NT2/D1 (cell line): ENCODE results near the gene FBXL17.

Experiments
- DNase-seq: peaks from one replicate; pipeline ENCODE4 v3.0.0-alpha.2; 2011; ENCODE audit warnings: low read depth, low spot score
- H3K27me3 ChIP-seq: 2 replicates; pipeline ENCODE4 v1.6.0; 2011; ENCODE audit warnings: mild to moderate bottlenecking; ENCODE audit not compliant: insufficient read length, insufficient read depth
- H3K36me3 ChIP-seq: 2 replicates; pipeline ENCODE4 v1.6.1; 2011; ENCODE audit warnings: mild to moderate bottlenecking, low read length, mixed read lengths; ENCODE audit not compliant: insufficient read depth, insufficient read length
- H3K4me1 ChIP-seq: 2 replicates; pipeline ENCODE4 v1.5.1; 2011; ENCODE audit not compliant: insufficient read depth, insufficient read length
- H3K4me3 ChIP-seq: 2 replicates; pipeline ENCODE4 v1.5.1; 2011; ENCODE audit warnings: low read depth; ENCODE audit not compliant: insufficient read length
- H3K9ac ChIP-seq: 2 replicates; pipeline ENCODE4 v1.6.0; 2011; ENCODE audit warnings: low read depth; ENCODE audit not compliant: insufficient read length
- H3K9me3 ChIP-seq: 2 replicates; pipeline ENCODE4 v1.5.1; 2011; ENCODE audit warnings: mild to moderate bottlenecking, low read length; ENCODE audit not compliant: insufficient read depth
- SUZ12 ChIP-seq: IDR thresholded peaks from 2 replicates; pipeline ENCODE4 v1.6.1; 2011; ENCODE audit not compliant: insufficient read length, insufficient read depth; ENCODE audit errors: extremely low read depth
- YY1 ChIP-seq: IDR thresholded peaks from 2 replicates; pipeline ENCODE4 v1.6.1; 2011; ENCODE audit not compliant: insufficient read length, insufficient read depth
- ZNF274 ChIP-seq: IDR thresholded peaks from 2 replicates; pipeline ENCODE4 v1.6.1; 2011; ENCODE audit warnings: mild to moderate bottlenecking, low read depth, low read length

FBXL17 gene

DNA sequence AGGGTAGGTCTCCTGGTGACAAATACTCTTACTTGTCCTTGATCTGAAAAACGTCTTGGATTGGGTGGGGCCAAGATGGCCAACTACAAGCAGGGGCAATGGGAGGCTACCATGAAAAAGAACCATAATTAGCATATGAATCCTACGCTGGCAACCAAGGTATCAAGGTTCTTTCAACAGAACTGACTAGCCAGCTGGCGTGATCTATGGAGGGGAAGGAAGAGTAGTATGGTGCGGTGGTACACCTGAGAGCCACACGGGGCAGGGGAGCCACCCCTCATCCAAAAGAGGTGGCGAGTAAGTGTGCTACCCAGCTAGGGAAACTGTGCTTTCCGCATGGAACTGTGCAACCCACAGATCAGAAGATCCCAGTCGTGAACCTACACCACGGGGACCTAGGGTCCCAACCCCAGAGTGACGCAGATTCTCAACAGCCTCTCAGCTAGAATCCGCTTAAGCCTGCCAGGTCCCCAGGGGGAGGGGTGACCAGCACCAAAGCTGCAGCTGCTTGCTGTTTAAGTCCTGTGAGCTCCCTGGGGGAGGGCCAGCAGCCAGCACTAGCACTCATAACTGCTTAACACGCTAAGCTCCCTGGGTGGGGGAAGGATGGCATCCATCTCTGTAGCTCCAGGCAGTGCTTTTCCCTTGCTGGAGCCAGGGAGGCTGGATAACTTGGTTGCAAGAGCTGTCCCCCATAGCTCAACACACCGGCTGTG, 334.8 kb downstream of the FBXL17 start:
- DNase-seq = no peak
- TF ChIP-seq SUZ12 (no peak), ZNF274 (no peak), YY1 (no peak)

DNA sequence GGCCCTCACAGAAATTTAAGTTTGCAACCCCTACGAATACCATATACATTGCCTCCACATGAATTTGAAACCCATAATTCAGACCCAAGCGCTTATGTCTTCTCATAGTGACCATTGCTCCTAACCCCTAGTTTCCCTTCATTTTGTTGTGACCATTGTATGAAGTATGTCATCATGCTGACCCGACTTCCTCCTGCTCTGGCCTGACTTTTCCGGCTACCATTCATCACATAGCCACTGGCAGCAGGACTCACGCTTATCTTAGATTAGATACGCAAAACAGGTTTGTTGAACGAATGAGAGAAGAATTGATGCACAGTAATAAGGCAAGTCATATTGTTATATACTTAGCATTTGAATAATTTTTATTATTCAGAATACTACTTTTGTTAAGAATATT, 345.4 kb downstream of the FBXL17 start:
- TF ChIP-seq ZNF274 (no peak), SUZ12 (no peak), YY1 (no peak)
- no peak for DNase-seq
- H3K9ac ChIP-seq = no peak overlapping the region
- H3K27me3 ChIP-seq = no peaks in the 10 kb centered on the region
- H3K4me1 ChIP-seq = no peaks in the 10 kb centered on the region
- no peaks in the 10 kb centered on the region for H3K9me3 ChIP-seq
- no peaks in the 10 kb centered on the region for H3K36me3 ChIP-seq
- H3K4me3 ChIP-seq = no peak overlapping the region

More for the DNA sequence above, 334.8 kb downstream of the FBXL17 start:
- Histone ChIP-seq H3K4me1 (no peaks in the 10 kb centered on the region), H3K9me3 (no peaks in the 10 kb centered on the region), H3K27me3 (no peaks in the 10 kb centered on the region), H3K9ac (no peak overlapping the region), H3K4me3 (no peak overlapping the region), H3K36me3 (no peaks in the 10 kb centered on the region)

DNA sequence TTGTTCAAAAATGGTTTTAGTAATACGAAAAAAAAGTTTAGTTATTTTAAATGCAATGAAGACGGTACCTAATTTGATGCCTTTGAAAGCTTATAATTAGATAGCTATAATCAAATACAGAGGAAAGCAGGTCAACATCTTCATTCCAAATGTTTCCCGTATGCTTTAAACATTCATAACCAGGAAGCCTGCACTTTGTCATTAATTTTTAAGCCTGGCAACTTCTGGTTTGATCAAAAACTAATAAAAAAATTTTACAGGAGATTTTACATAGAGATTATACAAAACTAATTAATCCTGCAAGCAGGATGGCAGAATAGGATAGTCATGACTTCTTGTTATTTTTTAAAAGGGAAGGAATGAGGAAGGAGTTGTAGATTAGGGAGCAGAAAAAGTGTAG, 353.0 kb downstream of the FBXL17 start:
- Histone ChIP-seq H3K4me3 (no peak overlapping the region), H3K27me3 (no peaks in the 10 kb centered on the region), H3K9me3 (no peaks in the 10 kb centered on the region), H3K36me3 (no peaks in the 10 kb centered on the region), H3K4me1 (no peaks in the 10 kb centered on the region), H3K9ac (no peak overlapping the region)
- no peak for TF ChIP-seq ZNF274
- TF ChIP-seq YY1 = no peak
- TF ChIP-seq SUZ12 = no peak
- DNase-seq = no peak

DNA sequence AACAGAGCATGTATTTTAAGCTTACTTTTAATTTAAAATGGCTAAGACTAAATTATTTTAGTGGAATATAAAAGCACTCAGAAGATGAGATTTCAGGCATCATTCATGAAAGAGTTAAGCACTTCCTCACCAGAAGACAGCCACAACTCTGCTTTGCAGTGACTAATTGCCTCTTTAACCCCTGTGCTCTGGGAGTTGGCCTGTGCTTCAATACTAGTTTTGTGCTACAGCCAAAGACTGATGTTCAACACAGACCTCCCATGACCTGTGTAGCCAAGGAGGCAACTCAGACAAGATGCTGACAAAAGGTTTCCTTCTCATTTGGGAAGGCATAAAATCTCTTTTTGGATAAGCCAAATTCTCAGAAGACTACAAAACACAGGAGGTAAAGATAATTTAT, 353.5 kb downstream of the FBXL17 start:
- H3K4me1 ChIP-seq = no peaks in the 10 kb centered on the region
- no peak for DNase-seq
- no peak for TF ChIP-seq YY1
- no peak for TF ChIP-seq SUZ12
- TF ChIP-seq ZNF274 = no peak
- H3K36me3 ChIP-seq = no peaks in the 10 kb centered on the region
- no peaks in the 10 kb centered on the region for H3K27me3 ChIP-seq
- no peak overlapping the region for H3K9ac ChIP-seq
- H3K9me3 ChIP-seq = no peaks in the 10 kb centered on the region
- H3K4me3 ChIP-seq = no peak overlapping the region

DNA sequence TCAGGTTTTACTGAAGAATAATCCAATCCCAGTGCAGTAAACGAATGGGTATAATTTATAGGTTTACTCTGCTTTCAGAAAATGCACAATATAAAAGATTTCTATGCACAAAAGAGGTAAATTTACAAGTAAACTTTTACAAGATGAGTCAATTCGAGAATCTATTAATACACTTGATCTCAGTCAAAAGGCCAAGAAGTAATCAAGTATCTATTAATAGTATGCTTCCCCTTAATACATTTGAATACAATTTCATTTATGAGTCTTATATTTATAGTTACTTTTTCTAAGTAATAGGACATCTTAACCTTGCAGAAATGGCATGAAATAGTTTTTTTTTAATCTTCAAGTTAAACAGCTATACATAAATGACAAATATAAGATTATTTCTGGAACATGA, 355.9 kb downstream of the FBXL17 start:
- no peaks in the 10 kb centered on the region for H3K4me1 ChIP-seq
- no peaks in the 10 kb centered on the region for H3K36me3 ChIP-seq
- H3K9me3 ChIP-seq = no peaks in the 10 kb centered on the region
- no peak overlapping the region for H3K9ac ChIP-seq
- TF ChIP-seq SUZ12 (no peak), ZNF274 (no peak), YY1 (no peak)
- no peak for DNase-seq
- no peaks in the 10 kb centered on the region for H3K27me3 ChIP-seq
- no peak overlapping the region for H3K4me3 ChIP-seq

DNA sequence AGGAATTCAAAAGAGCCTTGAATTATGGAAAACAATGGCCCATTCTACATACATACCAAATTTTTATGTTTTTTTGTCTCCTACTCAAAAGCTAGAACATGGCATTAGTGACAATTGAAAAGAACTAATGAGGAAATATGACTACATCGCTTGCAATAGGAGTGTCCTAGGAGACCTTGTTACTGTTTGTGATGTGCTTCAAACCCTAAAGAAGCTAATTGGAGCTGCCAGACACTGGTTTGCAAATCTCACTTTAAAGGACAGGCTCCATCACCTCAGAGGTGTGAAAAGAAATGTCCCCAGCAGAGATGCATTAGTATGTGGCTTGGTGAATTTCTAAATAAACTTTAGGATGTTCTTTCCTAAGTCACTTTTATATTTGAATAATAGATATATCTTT, 356.9 kb downstream of the FBXL17 start:
- H3K27me3 ChIP-seq = no peaks in the 10 kb centered on the region
- H3K4me1 ChIP-seq = no peaks in the 10 kb centered on the region
- no peaks in the 10 kb centered on the region for H3K36me3 ChIP-seq
- H3K4me3 ChIP-seq = no peak overlapping the region
- no peak for DNase-seq
- TF ChIP-seq ZNF274 (no peak), SUZ12 (no peak), YY1 (no peak)
- H3K9ac ChIP-seq = no peak overlapping the region
- no peaks in the 10 kb centered on the region for H3K9me3 ChIP-seq

DNA sequence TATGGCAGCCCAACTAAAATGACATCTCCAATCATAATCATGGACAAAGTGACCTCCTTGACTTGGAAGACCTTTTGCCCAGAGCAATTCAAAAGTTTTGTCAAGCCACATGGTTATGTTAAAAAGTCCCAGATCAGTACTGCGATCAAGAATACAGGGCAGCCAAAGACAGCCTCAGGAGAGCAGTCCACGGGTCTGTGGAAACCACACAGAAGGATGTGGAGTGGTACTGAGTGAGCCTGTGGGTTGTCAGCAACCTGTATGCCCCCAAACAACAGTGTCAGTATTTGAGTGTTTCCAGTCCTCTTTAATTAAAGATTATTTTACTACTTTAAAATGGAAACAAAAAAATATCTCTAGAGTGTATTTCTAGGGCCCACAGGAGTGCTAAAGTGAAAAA, 365.8 kb downstream of the FBXL17 start:
- no peak for DNase-seq
- H3K9me3 ChIP-seq = no peaks in the 10 kb centered on the region
- no peak overlapping the region for H3K9ac ChIP-seq
- no peak overlapping the region for H3K4me3 ChIP-seq
- H3K27me3 ChIP-seq = no peaks in the 10 kb centered on the region
- H3K4me1 ChIP-seq = no peaks in the 10 kb centered on the region
- H3K36me3 ChIP-seq = no peaks in the 10 kb centered on the region
- TF ChIP-seq ZNF274 (no peak), YY1 (no peak), SUZ12 (no peak)
